Epithelial cell of proximal tubule (primary cell): ENCODE data around the gene THSD7A. TPM values are rescaled to one million over a fixed set of nuclear protein-coding genes. Genes with fewer than 3 reads are reported as not detected.

Source experiments
- DNase-seq: peaks from one replicate; pipeline ENCODE4 v3.0.0-alpha.2; 2011; ENCODE audit warnings: low read depth
- H3K4me3 ChIP-seq: 2 replicates; pipeline ENCODE4 v1.5.1; 2011; ENCODE audit warnings: low read depth, mild to moderate bottlenecking, low read length
- CTCF ChIP-seq: conservative IDR thresholded peaks from 2 replicates; pipeline ENCODE4 v1.5.1; 2012; ENCODE audit warnings: low read depth, mild to moderate bottlenecking, low read length
- total RNA-seq: library from RNA; depleted of rRNA; stranded (reverse); fragments of >200 nt; gene quantifications from 2 replicates; pipeline ENCODE4 v1.2.3, GENCODE V29; 2015

The THSD7A gene
- total RNA-seq, 1 donor from 2014 or later, result 2.0 TPM

DNA sequence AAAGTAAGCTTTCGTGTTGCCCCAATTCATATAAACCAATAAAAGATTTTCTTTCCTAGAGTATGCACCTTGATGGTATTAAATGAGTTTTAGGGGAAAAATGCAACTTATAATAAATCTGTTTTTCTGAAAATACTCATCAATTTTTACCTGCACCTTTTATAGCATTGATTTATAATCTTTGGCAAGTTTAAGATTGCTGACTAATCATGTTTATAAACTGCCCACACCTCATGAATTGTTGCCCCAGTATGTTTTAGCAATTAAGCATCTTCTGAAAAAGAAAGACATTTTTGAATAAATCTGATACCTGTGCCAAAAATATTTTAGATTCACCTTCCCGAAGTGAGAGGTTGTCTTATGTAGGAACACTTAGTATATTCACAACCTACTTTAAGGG lies 420.0 kb downstream of the THSD7A start:
- DNase-seq, result no peak
- TF ChIP-seq CTCF, result no peak
- no peak overlapping the region for H3K4me3 ChIP-seq

DNA sequence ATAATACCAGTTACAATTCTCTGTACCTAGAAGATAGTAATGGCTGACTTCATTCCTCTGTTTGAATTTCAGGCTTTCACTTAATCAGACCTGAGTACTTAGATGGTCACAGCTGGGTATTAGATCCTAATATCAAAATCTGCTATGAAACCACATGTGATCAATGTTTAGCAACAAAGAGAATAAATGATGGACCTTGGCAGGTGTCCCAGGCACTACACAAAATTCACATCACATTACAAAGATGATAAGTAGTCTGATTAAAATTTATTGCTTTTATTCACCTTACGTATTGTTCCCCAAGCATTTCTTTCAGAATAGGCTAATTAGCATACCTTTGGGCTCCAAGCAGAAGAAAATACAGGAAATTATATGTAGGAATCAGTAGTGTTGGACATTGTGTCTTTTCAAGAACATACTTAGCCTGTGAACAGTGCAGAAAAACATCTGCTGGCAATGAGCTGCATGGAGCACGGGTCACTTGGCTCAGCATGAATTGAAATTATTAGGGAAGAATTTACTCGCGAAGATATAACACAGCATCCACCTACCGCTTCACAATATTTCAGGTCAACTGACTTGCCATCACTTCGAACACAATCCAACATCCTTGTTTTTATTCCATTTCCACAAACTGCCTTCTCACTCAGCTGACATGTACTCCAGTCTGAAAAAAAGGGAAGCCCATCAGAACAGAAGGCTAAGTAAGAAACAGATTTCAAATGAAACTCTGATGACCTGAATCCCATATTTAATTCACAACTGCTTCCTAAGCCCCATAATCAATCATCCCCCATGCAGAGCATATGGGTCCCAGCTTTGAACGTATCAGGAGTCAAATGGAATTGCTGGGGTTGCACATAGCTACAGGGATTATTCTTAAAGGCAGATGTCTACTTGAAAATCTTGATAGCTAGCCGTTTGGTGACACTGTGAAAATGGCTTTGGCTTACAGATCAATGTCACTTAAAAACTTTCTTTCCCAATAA lies 421.0 kb downstream of the THSD7A start:
- H3K4me3 ChIP-seq, result no peak overlapping the region
- TF ChIP-seq CTCF, result no peak
- DNase-seq, result no peak

DNA sequence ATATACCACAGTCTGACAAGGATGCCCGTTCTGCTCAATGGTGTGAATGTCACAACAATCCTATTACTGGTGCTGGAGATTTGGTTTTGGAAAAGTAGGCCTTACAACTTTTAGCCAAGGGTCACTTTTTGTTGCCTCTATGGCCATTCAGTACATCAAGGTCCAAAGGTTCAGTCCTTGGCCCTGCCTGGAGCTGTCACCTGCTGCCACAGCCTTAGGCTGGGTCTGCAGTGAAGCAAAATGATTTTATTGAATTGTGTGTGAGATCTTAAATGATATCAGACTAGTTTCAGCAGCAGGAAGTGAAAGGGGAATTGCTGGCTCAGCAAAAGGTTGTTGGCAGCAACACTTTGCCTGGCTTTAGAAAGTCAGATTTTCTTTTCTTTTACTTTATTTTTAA lies 427.6 kb downstream of the THSD7A start:
- H3K4me3 ChIP-seq, result no peak overlapping the region
- TF ChIP-seq CTCF, result no peak
- no peak for DNase-seq

GRCh38 chr7:11403781-11404180 lies 428.2 kb downstream of the THSD7A start:
- no peak overlapping the region for H3K4me3 ChIP-seq
- no peak for DNase-seq
- TF ChIP-seq CTCF, result no peak

- no peak for TF ChIP-seq CTCF
- H3K4me3 ChIP-seq, result no peak overlapping the region
- DNase-seq, result no peak
Measured at GRCh38 chr7:11394438-11394837, 437.6 kb downstream of the THSD7A start.

- H3K4me3 ChIP-seq, result no peak overlapping the region
- no peak for TF ChIP-seq CTCF
- no peak for DNase-seq
Measured at GRCh38 chr7:11379641-11380040, 452.4 kb downstream of the THSD7A start.

DNA sequence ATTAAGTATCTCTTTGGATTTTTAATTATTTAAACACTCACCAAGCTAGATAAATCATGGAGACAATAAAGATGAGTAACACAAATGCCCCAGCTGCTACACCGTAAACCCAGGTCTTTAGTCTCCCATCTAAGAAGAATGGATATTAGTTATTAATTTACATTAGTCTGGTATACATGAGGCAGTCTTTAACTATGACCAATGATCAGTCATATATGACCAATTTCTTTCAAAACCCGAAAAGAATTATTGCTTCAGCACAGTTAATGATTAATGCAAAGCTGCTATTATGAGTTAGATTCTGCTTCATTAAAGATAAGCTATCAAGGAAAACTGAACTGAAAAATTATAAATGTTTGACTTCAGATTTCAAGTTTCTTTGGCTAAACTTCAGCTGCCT lies 455.5 kb downstream of the THSD7A start:
- no peak overlapping the region for H3K4me3 ChIP-seq
- no peak for DNase-seq
- no peak for TF ChIP-seq CTCF
